ENCODE results near the gene AKAIN1.

- no peak for TF ChIP-seq TFCP2L1 (CRISPR knock-in tag; IDR thresholded peaks at IDR 0.05)
- no peak for TF ChIP-seq MAX (IDR thresholded peaks at IDR 0.05)
- TF ChIP-seq HOXA7 (CRISPR knock-in tag; IDR thresholded peaks at IDR 0.05) = no peak
- no peak for TF ChIP-seq FOSL2 (IDR thresholded peaks at IDR 0.05)
- TF ChIP-seq FOSL2 (CRISPR knock-in tag; IDR thresholded peaks at IDR 0.05) = no peak
- no peak for TF ChIP-seq RFX5 (IDR thresholded peaks at IDR 0.05)
- TF ChIP-seq CHD4 (IDR thresholded peaks at IDR 0.05; ENCODE audit: borderline replicate concordance) = no peak
- TF ChIP-seq RNF2 (IDR thresholded peaks at IDR 0.05; ENCODE audit: borderline replicate concordance, low read depth) = no peak
- no peak for TF ChIP-seq RAD21 (conservative IDR thresholded peaks at IDR 0.05 in 1 of 2, IDR thresholded peaks at IDR 0.05 in 1 of 2)
- no peak for TF ChIP-seq CTCF (IDR thresholded peaks at IDR 0.05)
- TF ChIP-seq POLR2A (IDR thresholded peaks at IDR 0.05; ENCODE audit: low read length) = no peak
- TF ChIP-seq EP300 (IDR thresholded peaks at IDR 0.05) = no peak
- no peak for TF ChIP-seq KDM1A (IDR thresholded peaks at IDR 0.05; ENCODE audit: low read depth)
- TF ChIP-seq BHLHE40 (IDR thresholded peaks at IDR 0.05; ENCODE audit: low read depth, low read length) = no peak
- TF ChIP-seq HMGXB4 (CRISPR knock-in tag; IDR thresholded peaks at IDR 0.05; ENCODE audit: borderline replicate concordance) = no peak
These were observed 38.0 kb downstream of the AKAIN1 start for GRCh38 chr18:5159080-5159479.
